ENCODE data around the gene RBFOX2. TPM values are rescaled to one million over a fixed set of nuclear protein-coding genes. Genes with fewer than 3 reads are reported as not detected.
A peak's percentile ranks its signal among the peaks of the same experiment; 100 is the strongest.

Gene RBFOX2
- polyA plus RNA-seq, 2 donors: 22.6 to 31.1 TPM

- WGBS, 2 donors: 12 to 13% methylated on average over 5 of the region's 5 CpGs
- H3K4me3 ChIP-seq (ENCODE audit: low read depth in 1 of 2, low read length in 2 of 2): peak overlapping the region in 1 of 2 donors; percentile 47
- H3K27me3 ChIP-seq (ENCODE audit: control insufficient read depth in 1 of 2, insufficient read depth in 2 of 2, low read length in 2 of 2): no peaks in the 10 kb centered on the region
- peaks cover 2 to 8% of the 10 kb centered on the region in 2 donors for H3K4me1 ChIP-seq (ENCODE audit: control insufficient read depth in 2 of 2, insufficient read depth in 2 of 2, low read length in 1 of 2)
- H3K27ac ChIP-seq (ENCODE audit: low read depth in 2 of 2, low read length in 1 of 2): peak overlapping the region; percentile 84 to 96
- no peaks in the 10 kb centered on the region for H3K36me3 ChIP-seq (ENCODE audit: control insufficient read depth in 2 of 2, insufficient read depth in 2 of 2, low read length in 1 of 2)
- no peaks in the 10 kb centered on the region for H3K9me3 ChIP-seq (ENCODE audit: control insufficient read depth in 2 of 2, insufficient read depth in 1 of 2, low read depth in 1 of 2, low read length in 1 of 2)
Observed at GRCh38 chr22:35915477-35916013, 113.1 kb downstream of the RBFOX2 start.

- no peaks in the 10 kb centered on the region for H3K36me3 ChIP-seq (ENCODE audit: control insufficient read depth in 2 of 2, insufficient read depth in 2 of 2, low read length in 1 of 2)
- peak overlapping the region; percentile 84 to 96 for H3K27ac ChIP-seq (ENCODE audit: low read depth in 2 of 2, low read length in 1 of 2)
- no peaks in the 10 kb centered on the region for H3K27me3 ChIP-seq (ENCODE audit: control insufficient read depth in 1 of 2, insufficient read depth in 2 of 2, low read length in 2 of 2)
- WGBS, 2 donors: 3 to 4% methylated on average over 9 of the region's 9 CpGs
- H3K4me1 ChIP-seq (ENCODE audit: control insufficient read depth in 2 of 2, insufficient read depth in 2 of 2, low read length in 1 of 2): peaks cover 2 to 8% of the 10 kb centered on the region in 2 donors
- H3K9me3 ChIP-seq (ENCODE audit: control insufficient read depth in 2 of 2, insufficient read depth in 1 of 2, low read depth in 1 of 2, low read length in 1 of 2): no peaks in the 10 kb centered on the region
- H3K4me3 ChIP-seq (ENCODE audit: low read depth in 1 of 2, low read length in 2 of 2): peak overlapping the region; percentile 18 to 47
Observed at GRCh38 chr22:35914665-35915476, 113.8 kb downstream of the RBFOX2 start.

- no peaks in the 10 kb centered on the region for H3K36me3 ChIP-seq (ENCODE audit: control insufficient read depth in 2 of 2, insufficient read depth in 2 of 2, low read length in 1 of 2)
- peak overlapping the region; percentile 68 to 84 for H3K27ac ChIP-seq (ENCODE audit: low read depth in 2 of 2, low read length in 1 of 2)
- H3K4me1 ChIP-seq (ENCODE audit: control insufficient read depth in 2 of 2, insufficient read depth in 2 of 2, low read length in 1 of 2): peaks cover 2 to 8% of the 10 kb centered on the region in 2 donors
- WGBS, 2 donors: 22 to 25% methylated on average over 2 of the region's 2 CpGs
- no peaks in the 10 kb centered on the region for H3K27me3 ChIP-seq (ENCODE audit: control insufficient read depth in 1 of 2, insufficient read depth in 2 of 2, low read length in 2 of 2)
- H3K4me3 ChIP-seq (ENCODE audit: low read depth in 1 of 2, low read length in 2 of 2): peak overlapping the region in 1 of 2 donors; percentile 47
- H3K9me3 ChIP-seq (ENCODE audit: control insufficient read depth in 2 of 2, insufficient read depth in 1 of 2, low read depth in 1 of 2, low read length in 1 of 2): no peaks in the 10 kb centered on the region
Observed at GRCh38 chr22:35914357-35914664, 114.3 kb downstream of the RBFOX2 start.

GRCh38 chr22:35913925-35914324, 114.7 kb downstream of the RBFOX2 start:
- Histone ChIP-seq H3K36me3 (ENCODE audit: control insufficient read depth in 2 of 2, insufficient read depth in 2 of 2, low read length in 1 of 2) (no peaks in the 10 kb centered on the region), H3K9me3 (ENCODE audit: control insufficient read depth in 2 of 2, insufficient read depth in 1 of 2, low read depth in 1 of 2, low read length in 1 of 2) (no peaks in the 10 kb centered on the region), H3K27me3 (ENCODE audit: control insufficient read depth in 1 of 2, insufficient read depth in 2 of 2, low read length in 2 of 2) (no peaks in the 10 kb centered on the region), H3K4me3 (ENCODE audit: low read depth in 1 of 2, low read length in 2 of 2) (peak overlapping the region in 1 of 2 donors; percentile 47), H3K4me1 (ENCODE audit: control insufficient read depth in 2 of 2, insufficient read depth in 2 of 2, low read length in 1 of 2) (peaks cover 2 to 5% of the 10 kb centered on the region in 2 donors), H3K27ac (ENCODE audit: low read depth in 2 of 2, low read length in 1 of 2) (peak overlapping the region; percentile 76 to 84)
- 49 to 50% methylated on average over 1 of the region's 1 CpG for WGBS, 2 donors

GRCh38 chr22:35912658-35913057, 116.0 kb downstream of the RBFOX2 start:
- Histone ChIP-seq H3K27ac (ENCODE audit: low read depth in 2 of 2, low read length in 1 of 2) (no peak overlapping the region), H3K4me3 (ENCODE audit: low read depth in 1 of 2, low read length in 2 of 2) (no peak overlapping the region), H3K36me3 (ENCODE audit: control insufficient read depth in 2 of 2, insufficient read depth in 2 of 2, low read length in 1 of 2) (no peaks in the 10 kb centered on the region), H3K9me3 (ENCODE audit: control insufficient read depth in 2 of 2, insufficient read depth in 1 of 2, low read depth in 1 of 2, low read length in 1 of 2) (no peaks in the 10 kb centered on the region), H3K4me1 (ENCODE audit: control insufficient read depth in 2 of 2, insufficient read depth in 2 of 2, low read length in 1 of 2) (peaks cover 2 to 5% of the 10 kb centered on the region in 2 donors), H3K27me3 (ENCODE audit: control insufficient read depth in 1 of 2, insufficient read depth in 2 of 2, low read length in 2 of 2) (no peaks in the 10 kb centered on the region)
- 24 to 28% methylated on average over 1 of the region's 1 CpG for WGBS, 2 donors

GRCh38 chr22:35911877-35912276, 116.7 kb downstream of the RBFOX2 start:
- Histone ChIP-seq H3K4me1 (ENCODE audit: control insufficient read depth in 2 of 2, insufficient read depth in 2 of 2, low read length in 1 of 2) (peaks cover 2 to 5% of the 10 kb centered on the region in 2 donors), H3K27ac (ENCODE audit: low read depth in 2 of 2, low read length in 1 of 2) (no peak overlapping the region), H3K27me3 (ENCODE audit: control insufficient read depth in 1 of 2, insufficient read depth in 2 of 2, low read length in 2 of 2) (no peaks in the 10 kb centered on the region), H3K9me3 (ENCODE audit: control insufficient read depth in 2 of 2, insufficient read depth in 1 of 2, low read depth in 1 of 2, low read length in 1 of 2) (no peaks in the 10 kb centered on the region), H3K36me3 (ENCODE audit: control insufficient read depth in 2 of 2, insufficient read depth in 2 of 2, low read length in 1 of 2) (no peaks in the 10 kb centered on the region), H3K4me3 (ENCODE audit: low read depth in 1 of 2, low read length in 2 of 2) (no peak overlapping the region)
- WGBS, 2 donors: 77 to 83% methylated on average over 2 of the region's 2 CpGs

GRCh38 chr22:35910926-35911325, 117.7 kb downstream of the RBFOX2 start:
- Histone ChIP-seq H3K27me3 (ENCODE audit: control insufficient read depth in 1 of 2, insufficient read depth in 2 of 2, low read length in 2 of 2) (no peaks in the 10 kb centered on the region), H3K4me3 (ENCODE audit: low read depth in 1 of 2, low read length in 2 of 2) (no peak overlapping the region), H3K36me3 (ENCODE audit: control insufficient read depth in 2 of 2, insufficient read depth in 2 of 2, low read length in 1 of 2) (no peaks in the 10 kb centered on the region), H3K4me1 (ENCODE audit: control insufficient read depth in 2 of 2, insufficient read depth in 2 of 2, low read length in 1 of 2) (peaks cover 0 to 2% of the 10 kb centered on the region in 2 donors), H3K9me3 (ENCODE audit: control insufficient read depth in 2 of 2, insufficient read depth in 1 of 2, low read depth in 1 of 2, low read length in 1 of 2) (no peaks in the 10 kb centered on the region), H3K27ac (ENCODE audit: low read depth in 2 of 2, low read length in 1 of 2) (no peak overlapping the region)
- WGBS, 2 donors: 55 to 60% methylated on average over 2 of the region's 2 CpGs

GRCh38 chr22:35910003-35910769, 118.4 kb downstream of the RBFOX2 start:
- Histone ChIP-seq H3K27me3 (ENCODE audit: control insufficient read depth in 1 of 2, insufficient read depth in 2 of 2, low read length in 2 of 2) (no peaks in the 10 kb centered on the region), H3K9me3 (ENCODE audit: control insufficient read depth in 2 of 2, insufficient read depth in 1 of 2, low read depth in 1 of 2, low read length in 1 of 2) (no peaks in the 10 kb centered on the region), H3K27ac (ENCODE audit: low read depth in 2 of 2, low read length in 1 of 2) (no peak overlapping the region), H3K4me1 (ENCODE audit: control insufficient read depth in 2 of 2, insufficient read depth in 2 of 2, low read length in 1 of 2) (peaks cover 0 to 2% of the 10 kb centered on the region in 2 donors), H3K4me3 (ENCODE audit: low read depth in 1 of 2, low read length in 2 of 2) (no peak overlapping the region), H3K36me3 (ENCODE audit: control insufficient read depth in 2 of 2, insufficient read depth in 2 of 2, low read length in 1 of 2) (no peaks in the 10 kb centered on the region)
- WGBS, 2 donors: 43 to 61% methylated on average over 4 of the region's 4 CpGs

GRCh38 chr22:35905894-35906293, 122.7 kb downstream of the RBFOX2 start:
- Histone ChIP-seq H3K36me3 (ENCODE audit: control insufficient read depth in 2 of 2, insufficient read depth in 2 of 2, low read length in 1 of 2) (no peaks in the 10 kb centered on the region), H3K9me3 (ENCODE audit: control insufficient read depth in 2 of 2, insufficient read depth in 1 of 2, low read depth in 1 of 2, low read length in 1 of 2) (no peaks in the 10 kb centered on the region), H3K27ac (ENCODE audit: low read depth in 2 of 2, low read length in 1 of 2) (no peak overlapping the region), H3K4me1 (ENCODE audit: control insufficient read depth in 2 of 2, insufficient read depth in 2 of 2, low read length in 1 of 2) (no peaks in the 10 kb centered on the region), H3K27me3 (ENCODE audit: control insufficient read depth in 1 of 2, insufficient read depth in 2 of 2, low read length in 2 of 2) (no peaks in the 10 kb centered on the region), H3K4me3 (ENCODE audit: low read depth in 1 of 2, low read length in 2 of 2) (no peak overlapping the region)
- 72 to 76% methylated on average over 1 of the region's 1 CpG for WGBS, 2 donors

Measured in esophagus (tissue), 2 donors.